K562 (cell line): ENCODE data around the gene IPO11. TPM values are rescaled to one million over a fixed set of nuclear protein-coding genes. Genes with fewer than 3 reads are reported as not detected.

Experiments used
- EGR1 ChIP-seq: fragments of 450-650 bp; conservative IDR thresholded peaks from 2 replicates; pipeline ENCODE4 v1.6.1; 2017; ENCODE audit warnings: mild to moderate bottlenecking
- TEAD1 ChIP-seq, 2 experiments: fragments of 450-650 bp in 1 of 2; sonication (generic) in 1 of 2; formaldehyde crosslinking; IDR thresholded peaks; 2 replicates each; pipeline versions ENCODE4 v1.4.0 to v1.8.0; 2020 to 2022; ENCODE audit warnings: mild to moderate bottlenecking in 2 of 2, missing genetic modification reagents in 1 of 2
- polyA plus RNA-seq, 8 experiments: library from polyadenylated mRNA; depleted of rRNA in 4 of 8; stranded (reverse) in 5 of 8; unstranded in 3 of 8; fragments of >200 nt; fragmentation: Nextera tagmentation in 2 of 8; fragmentation: Illumina TruSeq in 1 of 8; extraction: Ambion mirVana in 2 of 8; extraction: Trizol in 1 of 8; gene quantifications; 2 replicates each; pipeline versions ENCODE4 v1.2.1 to v1.2.3, GENCODE V29; 2011 to 2014; ENCODE audit warnings: inconsistent platforms in 1 of 8, missing spikeins in 1 of 8
- total RNA-seq, 7 experiments: library from RNA; depleted of rRNA in 6 of 7; stranded (reverse); fragments of >200 nt in 6 of 7; fragmentation: Illumina TruSeq in 2 of 7; extraction: Trizol in 2 of 7; gene quantifications; 2 replicates each; pipeline versions ENCODE4 v1.2.1 to v1.2.3, GENCODE V29; 2011 to 2021; ENCODE audit warnings: low replicate concordance in 1 of 7
- TF ChIP-seq, protein P1 (sequence below): fragments of 450-650 bp; formaldehyde crosslinking; IDR thresholded peaks from 2 replicates; pipeline ENCODE4 v1.4.0; 2020; ENCODE audit warnings: mild to moderate bottlenecking, moderate library complexity
- TF ChIP-seq, protein P2 (sequence below): fragments of 250-450 bp; sonication (Bioruptor Pico); IDR thresholded peaks from 2 replicates; pipeline ENCODE4 v1.6.1; 2021; ENCODE audit warnings: mild to moderate bottlenecking
- TF ChIP-seq, protein P3 (sequence below): sonication (generic); formaldehyde crosslinking; IDR thresholded peaks from 2 replicates; pipeline ENCODE4 v1.8.0; 2022; ENCODE audit warnings: mild to moderate bottlenecking, low read depth, missing genetic modification reagents
- TF ChIP-seq, protein P4 (sequence below): fragments of 200-600 bp; sonication (generic); IDR thresholded peaks from one replicate; pipeline ENCODE4 v1.6.1; 2012; ENCODE audit warnings: mild to moderate bottlenecking, low read depth, low read length, inconsistent platforms

The IPO11 gene
- total and polyA plus RNA-seq, 9 of the 15 experiments (the other 6 are each of a cell fraction or from before 2014, with no cell fraction given), result 38.7 to 96.0 (median 70.9) TPM

DNA sequence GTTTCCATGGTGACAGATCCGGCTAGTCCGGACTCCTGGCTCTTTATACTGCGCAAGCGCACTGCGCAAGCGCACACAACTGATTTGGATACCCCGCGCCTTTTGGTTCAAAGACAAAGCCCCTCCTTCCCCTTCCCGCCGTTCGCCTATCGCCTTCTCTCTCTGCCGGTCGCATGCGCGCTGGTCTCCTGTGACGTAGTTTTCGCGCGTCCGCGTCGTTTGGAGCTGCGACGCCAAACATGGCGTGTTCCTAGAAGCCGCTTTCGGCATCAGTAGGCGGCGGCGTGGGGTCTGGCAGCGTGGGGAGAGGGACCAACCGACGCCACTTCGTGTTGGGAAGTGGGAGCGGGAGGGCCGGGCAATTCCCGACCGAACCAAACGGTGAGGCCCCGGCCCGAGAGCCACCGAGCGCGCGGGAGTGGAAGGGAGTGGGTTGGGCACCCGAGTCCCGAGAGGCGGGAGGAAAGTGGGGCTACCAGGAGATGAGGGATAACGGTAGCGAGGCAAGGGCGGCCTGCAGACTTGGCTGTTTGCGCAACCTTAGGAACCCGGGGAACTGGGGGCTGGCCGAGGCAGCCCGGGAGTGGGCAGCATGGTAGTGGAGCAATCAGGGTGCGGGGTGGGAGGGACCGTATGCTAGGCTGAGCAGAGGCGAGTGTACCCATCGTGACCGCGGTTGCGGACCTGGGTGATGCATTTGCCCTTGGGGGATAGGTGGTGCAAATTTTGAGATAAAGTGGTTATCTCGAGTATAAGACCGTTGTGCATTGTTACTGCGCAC is at the start of gene IPO11 (continued):
- TF ChIP-seq, protein P1, sequence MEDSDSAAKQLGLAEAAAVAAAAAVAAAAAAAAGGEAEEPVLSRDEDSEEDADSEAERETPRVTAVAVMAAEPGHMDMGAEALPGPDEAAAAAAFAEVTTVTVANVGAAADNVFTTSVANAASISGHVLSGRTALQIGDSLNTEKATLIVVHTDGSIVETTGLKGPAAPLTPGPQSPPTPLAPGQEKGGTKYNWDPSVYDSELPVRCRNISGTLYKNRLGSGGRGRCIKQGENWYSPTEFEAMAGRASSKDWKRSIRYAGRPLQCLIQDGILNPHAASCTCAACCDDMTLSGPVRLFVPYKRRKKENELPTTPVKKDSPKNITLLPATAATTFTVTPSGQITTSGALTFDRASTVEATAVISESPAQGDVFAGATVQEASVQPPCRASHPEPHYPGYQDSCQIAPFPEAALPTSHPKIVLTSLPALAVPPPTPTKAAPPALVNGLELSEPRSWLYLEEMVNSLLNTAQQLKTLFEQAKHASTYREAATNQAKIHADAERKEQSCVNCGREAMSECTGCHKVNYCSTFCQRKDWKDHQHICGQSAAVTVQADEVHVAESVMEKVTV, result no peak
- 0 out of 4 replicates have a peak, but pooled peaks of 1 of the 2 experiments have one; percentile 47 for TF ChIP-seq TEAD1 (CRISPR knock-in tag; IDR thresholded peaks at IDR 0.05)
- TF ChIP-seq, protein P2, sequence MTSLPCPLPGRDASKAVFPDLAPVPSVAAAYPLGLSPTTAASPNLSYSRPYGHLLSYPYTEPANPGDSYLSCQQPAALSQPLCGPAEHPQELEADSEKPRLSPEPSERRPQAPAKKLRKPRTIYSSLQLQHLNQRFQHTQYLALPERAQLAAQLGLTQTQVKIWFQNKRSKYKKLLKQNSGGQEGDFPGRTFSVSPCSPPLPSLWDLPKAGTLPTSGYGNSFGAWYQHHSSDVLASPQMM (CRISPR knock-in tag), result no peak
- TF ChIP-seq, protein P3, sequence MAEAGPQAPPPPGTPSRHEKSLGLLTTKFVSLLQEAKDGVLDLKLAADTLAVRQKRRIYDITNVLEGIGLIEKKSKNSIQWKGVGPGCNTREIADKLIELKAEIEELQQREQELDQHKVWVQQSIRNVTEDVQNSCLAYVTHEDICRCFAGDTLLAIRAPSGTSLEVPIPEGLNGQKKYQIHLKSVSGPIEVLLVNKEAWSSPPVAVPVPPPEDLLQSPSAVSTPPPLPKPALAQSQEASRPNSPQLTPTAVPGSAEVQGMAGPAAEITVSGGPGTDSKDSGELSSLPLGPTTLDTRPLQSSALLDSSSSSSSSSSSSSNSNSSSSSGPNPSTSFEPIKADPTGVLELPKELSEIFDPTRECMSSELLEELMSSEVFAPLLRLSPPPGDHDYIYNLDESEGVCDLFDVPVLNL (CRISPR knock-in tag), result peak; percentile 98
- TF ChIP-seq EGR1, result peak; percentile 46
- TF ChIP-seq, protein P4, sequence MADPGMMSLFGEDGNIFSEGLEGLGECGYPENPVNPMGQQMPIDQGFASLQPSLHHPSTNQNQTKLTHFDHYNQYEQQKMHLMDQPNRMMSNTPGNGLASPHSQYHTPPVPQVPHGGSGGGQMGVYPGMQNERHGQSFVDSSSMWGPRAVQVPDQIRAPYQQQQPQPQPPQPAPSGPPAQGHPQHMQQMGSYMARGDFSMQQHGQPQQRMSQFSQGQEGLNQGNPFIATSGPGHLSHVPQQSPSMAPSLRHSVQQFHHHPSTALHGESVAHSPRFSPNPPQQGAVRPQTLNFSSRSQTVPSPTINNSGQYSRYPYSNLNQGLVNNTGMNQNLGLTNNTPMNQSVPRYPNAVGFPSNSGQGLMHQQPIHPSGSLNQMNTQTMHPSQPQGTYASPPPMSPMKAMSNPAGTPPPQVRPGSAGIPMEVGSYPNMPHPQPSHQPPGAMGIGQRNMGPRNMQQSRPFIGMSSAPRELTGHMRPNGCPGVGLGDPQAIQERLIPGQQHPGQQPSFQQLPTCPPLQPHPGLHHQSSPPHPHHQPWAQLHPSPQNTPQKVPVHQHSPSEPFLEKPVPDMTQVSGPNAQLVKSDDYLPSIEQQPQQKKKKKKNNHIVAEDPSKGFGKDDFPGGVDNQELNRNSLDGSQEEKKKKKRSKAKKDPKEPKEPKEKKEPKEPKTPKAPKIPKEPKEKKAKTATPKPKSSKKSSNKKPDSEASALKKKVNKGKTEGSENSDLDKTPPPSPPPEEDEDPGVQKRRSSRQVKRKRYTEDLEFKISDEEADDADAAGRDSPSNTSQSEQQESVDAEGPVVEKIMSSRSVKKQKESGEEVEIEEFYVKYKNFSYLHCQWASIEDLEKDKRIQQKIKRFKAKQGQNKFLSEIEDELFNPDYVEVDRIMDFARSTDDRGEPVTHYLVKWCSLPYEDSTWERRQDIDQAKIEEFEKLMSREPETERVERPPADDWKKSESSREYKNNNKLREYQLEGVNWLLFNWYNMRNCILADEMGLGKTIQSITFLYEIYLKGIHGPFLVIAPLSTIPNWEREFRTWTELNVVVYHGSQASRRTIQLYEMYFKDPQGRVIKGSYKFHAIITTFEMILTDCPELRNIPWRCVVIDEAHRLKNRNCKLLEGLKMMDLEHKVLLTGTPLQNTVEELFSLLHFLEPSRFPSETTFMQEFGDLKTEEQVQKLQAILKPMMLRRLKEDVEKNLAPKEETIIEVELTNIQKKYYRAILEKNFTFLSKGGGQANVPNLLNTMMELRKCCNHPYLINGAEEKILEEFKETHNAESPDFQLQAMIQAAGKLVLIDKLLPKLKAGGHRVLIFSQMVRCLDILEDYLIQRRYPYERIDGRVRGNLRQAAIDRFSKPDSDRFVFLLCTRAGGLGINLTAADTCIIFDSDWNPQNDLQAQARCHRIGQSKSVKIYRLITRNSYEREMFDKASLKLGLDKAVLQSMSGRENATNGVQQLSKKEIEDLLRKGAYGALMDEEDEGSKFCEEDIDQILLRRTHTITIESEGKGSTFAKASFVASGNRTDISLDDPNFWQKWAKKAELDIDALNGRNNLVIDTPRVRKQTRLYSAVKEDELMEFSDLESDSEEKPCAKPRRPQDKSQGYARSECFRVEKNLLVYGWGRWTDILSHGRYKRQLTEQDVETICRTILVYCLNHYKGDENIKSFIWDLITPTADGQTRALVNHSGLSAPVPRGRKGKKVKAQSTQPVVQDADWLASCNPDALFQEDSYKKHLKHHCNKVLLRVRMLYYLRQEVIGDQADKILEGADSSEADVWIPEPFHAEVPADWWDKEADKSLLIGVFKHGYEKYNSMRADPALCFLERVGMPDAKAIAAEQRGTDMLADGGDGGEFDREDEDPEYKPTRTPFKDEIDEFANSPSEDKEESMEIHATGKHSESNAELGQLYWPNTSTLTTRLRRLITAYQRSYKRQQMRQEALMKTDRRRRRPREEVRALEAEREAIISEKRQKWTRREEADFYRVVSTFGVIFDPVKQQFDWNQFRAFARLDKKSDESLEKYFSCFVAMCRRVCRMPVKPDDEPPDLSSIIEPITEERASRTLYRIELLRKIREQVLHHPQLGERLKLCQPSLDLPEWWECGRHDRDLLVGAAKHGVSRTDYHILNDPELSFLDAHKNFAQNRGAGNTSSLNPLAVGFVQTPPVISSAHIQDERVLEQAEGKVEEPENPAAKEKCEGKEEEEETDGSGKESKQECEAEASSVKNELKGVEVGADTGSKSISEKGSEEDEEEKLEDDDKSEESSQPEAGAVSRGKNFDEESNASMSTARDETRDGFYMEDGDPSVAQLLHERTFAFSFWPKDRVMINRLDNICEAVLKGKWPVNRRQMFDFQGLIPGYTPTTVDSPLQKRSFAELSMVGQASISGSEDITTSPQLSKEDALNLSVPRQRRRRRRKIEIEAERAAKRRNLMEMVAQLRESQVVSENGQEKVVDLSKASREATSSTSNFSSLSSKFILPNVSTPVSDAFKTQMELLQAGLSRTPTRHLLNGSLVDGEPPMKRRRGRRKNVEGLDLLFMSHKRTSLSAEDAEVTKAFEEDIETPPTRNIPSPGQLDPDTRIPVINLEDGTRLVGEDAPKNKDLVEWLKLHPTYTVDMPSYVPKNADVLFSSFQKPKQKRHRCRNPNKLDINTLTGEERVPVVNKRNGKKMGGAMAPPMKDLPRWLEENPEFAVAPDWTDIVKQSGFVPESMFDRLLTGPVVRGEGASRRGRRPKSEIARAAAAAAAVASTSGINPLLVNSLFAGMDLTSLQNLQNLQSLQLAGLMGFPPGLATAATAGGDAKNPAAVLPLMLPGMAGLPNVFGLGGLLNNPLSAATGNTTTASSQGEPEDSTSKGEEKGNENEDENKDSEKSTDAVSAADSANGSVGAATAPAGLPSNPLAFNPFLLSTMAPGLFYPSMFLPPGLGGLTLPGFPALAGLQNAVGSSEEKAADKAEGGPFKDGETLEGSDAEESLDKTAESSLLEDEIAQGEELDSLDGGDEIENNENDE, result no peak
